ENCODE measurements around the gene CROT.

Gene CROT

DNA sequence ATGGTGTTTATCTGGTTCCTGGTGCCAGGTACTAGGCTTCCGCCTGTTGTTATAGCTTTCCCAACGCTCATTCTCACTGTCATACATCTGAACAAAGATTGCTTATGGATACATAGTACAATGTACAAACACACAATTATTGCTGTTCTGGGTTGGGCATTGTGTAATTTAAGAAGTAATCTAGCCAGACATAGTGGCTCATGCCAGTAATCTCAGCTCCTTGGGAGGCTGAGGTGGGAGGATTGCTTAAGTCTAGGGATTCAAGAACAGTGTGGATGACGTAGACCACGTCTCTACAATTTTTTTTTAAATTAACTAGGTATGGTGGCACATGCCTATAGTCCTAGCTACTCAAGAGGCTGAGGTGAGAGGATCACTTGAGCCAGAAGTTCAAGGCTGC lies 9.3 kb upstream of the CROT start:
- Histone ChIP-seq H2AFZ (ENCODE audit: insufficient read depth, low read length, poor library complexity) (no peak overlapping the region), H3K27me3 (ENCODE audit: insufficient read depth, low read length) (no peaks in the 10 kb centered on the region), H3K9ac (ENCODE audit: low read length) (no peak overlapping the region), H3K9me3 (ENCODE audit: insufficient read depth, low read depth, low read length) (peaks cover 2% of the 10 kb centered on the region), H3K27ac (ENCODE audit: low read depth, low read length) (no peak overlapping the region), H3K4me3 (ENCODE audit: low read depth, low read length) (no peak overlapping the region), H3K4me2 (ENCODE audit: low read length) (no peak overlapping the region), H2BK5ac (ENCODE audit: low read depth, low read length, poor library complexity) (no peak overlapping the region), H3K79me2 (ENCODE audit: control insufficient read depth, insufficient read depth, low read length, poor library complexity) (no peaks in the 10 kb centered on the region), H3K14ac (ENCODE audit: low read length) (no peak overlapping the region), H4K12ac (ENCODE audit: low read depth, low read length) (no peak overlapping the region), H2AK5ac (ENCODE audit: low read length) (no peak overlapping the region), H3K23ac (ENCODE audit: low read length) (no peak overlapping the region), H2BK12ac (ENCODE audit: low read length) (no peak overlapping the region), H2BK120ac (ENCODE audit: insufficient read depth, low read length, poor library complexity) (no peak overlapping the region), H3K18ac (ENCODE audit: low read length) (no peak overlapping the region), H3K4me1 (ENCODE audit: control insufficient read depth in 1 of 2, insufficient read depth in 2 of 2, low read length in 2 of 2) (no peaks in the 10 kb centered on the region), H3K79me1 (ENCODE audit: low read length) (no peaks in the 10 kb centered on the region), H3K36me3 (ENCODE audit: control insufficient read depth in 1 of 2, insufficient read depth in 2 of 2, low read length in 2 of 2) (peaks cover 0 to 3% of the 10 kb centered on the region in 2 experiments), H3K4ac (ENCODE audit: low read depth, low read length) (no peak overlapping the region), H4K91ac (ENCODE audit: low read depth, low read length) (no peak overlapping the region), H4K8ac (ENCODE audit: low read depth, low read length) (no peak overlapping the region)
- no CpG with 5 or more reads among the region's 4 CpGs for whole genome bisulfite sequencing (ENCODE audit: extremely low coverage, insufficient coverage, insufficient read length)
- DNase-seq, result no peak

DNA sequence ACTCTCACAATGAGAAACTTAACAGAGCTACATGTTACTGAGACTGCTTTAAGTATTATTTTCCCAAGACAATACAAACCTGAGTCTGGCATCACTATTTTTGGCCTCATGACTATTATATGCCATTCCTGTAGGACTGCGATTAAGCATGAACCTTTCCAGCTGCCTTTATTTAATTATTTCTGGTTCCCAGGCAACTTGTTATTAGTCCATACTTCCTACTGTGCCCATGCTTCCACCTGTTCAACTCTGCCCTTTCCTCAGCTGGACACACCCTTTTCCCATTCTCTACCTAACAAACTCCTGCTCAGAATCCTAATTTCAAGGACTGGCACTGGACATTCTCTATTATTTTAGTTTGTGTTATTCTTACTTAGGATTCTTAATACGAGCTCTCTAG lies 8.1 kb upstream of the CROT start:
- Histone ChIP-seq H3K4ac (ENCODE audit: low read depth, low read length) (no peak overlapping the region), H2AFZ (ENCODE audit: insufficient read depth, low read length, poor library complexity) (no peak overlapping the region), H2BK12ac (ENCODE audit: low read length) (no peak overlapping the region), H3K79me2 (ENCODE audit: control insufficient read depth, insufficient read depth, low read length, poor library complexity) (no peaks in the 10 kb centered on the region), H3K36me3 (ENCODE audit: control insufficient read depth in 1 of 2, insufficient read depth in 2 of 2, low read length in 2 of 2) (peaks cover 0 to 4% of the 10 kb centered on the region in 2 experiments), H2AK5ac (ENCODE audit: low read length) (no peak overlapping the region), H3K79me1 (ENCODE audit: low read length) (no peaks in the 10 kb centered on the region), H3K9me3 (ENCODE audit: insufficient read depth, low read depth, low read length) (no peaks in the 10 kb centered on the region), H3K4me1 (ENCODE audit: control insufficient read depth in 1 of 2, insufficient read depth in 2 of 2, low read length in 2 of 2) (no peaks in the 10 kb centered on the region), H3K27ac (ENCODE audit: low read depth, low read length) (no peak overlapping the region), H2BK5ac (ENCODE audit: low read depth, low read length, poor library complexity) (no peak overlapping the region), H4K12ac (ENCODE audit: low read depth, low read length) (no peak overlapping the region), H4K8ac (ENCODE audit: low read depth, low read length) (no peak overlapping the region), H3K23ac (ENCODE audit: low read length) (no peak overlapping the region), H3K18ac (ENCODE audit: low read length) (no peak overlapping the region), H3K4me3 (ENCODE audit: low read depth, low read length) (no peak overlapping the region), H2BK120ac (ENCODE audit: insufficient read depth, low read length, poor library complexity) (no peak overlapping the region), H3K4me2 (ENCODE audit: low read length) (no peak overlapping the region), H3K27me3 (ENCODE audit: insufficient read depth, low read length) (no peaks in the 10 kb centered on the region), H3K14ac (ENCODE audit: low read length) (no peak overlapping the region), H3K9ac (ENCODE audit: low read length) (no peak overlapping the region), H4K91ac (ENCODE audit: low read depth, low read length) (no peak overlapping the region)
- WGBS (ENCODE audit: extremely low coverage, insufficient coverage, insufficient read length), result no CpG with 5 or more reads among the region's 2 CpGs
- DNase-seq, result no peak

DNA sequence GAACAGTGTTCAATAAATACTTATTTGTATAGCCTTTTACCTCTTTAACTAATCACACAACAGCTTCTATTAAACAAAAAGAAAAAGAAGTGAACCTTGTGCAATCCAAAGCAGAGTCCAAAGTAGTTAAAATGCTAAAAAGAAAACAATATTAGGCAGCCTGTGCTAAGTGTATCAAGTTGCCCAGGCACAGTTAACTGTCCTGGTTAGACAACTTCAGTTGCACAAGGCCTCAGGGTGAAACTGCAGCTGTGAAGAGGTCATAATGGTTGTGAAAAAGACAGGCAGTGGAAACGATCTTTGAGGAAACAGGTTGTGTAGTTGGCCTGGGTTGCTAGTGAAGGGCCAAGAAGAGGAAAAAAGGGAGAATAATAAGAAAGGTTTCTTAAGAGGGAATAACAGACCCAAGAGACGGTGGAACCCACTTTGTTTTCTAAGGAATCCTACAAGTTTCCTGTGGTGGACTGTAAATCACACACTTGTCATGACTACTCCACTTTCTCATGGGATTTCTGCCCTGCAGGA lies 6.0 kb upstream of the CROT start:
- no peak overlapping the region for H2BK12ac ChIP-seq (ENCODE audit: low read length)

DNA sequence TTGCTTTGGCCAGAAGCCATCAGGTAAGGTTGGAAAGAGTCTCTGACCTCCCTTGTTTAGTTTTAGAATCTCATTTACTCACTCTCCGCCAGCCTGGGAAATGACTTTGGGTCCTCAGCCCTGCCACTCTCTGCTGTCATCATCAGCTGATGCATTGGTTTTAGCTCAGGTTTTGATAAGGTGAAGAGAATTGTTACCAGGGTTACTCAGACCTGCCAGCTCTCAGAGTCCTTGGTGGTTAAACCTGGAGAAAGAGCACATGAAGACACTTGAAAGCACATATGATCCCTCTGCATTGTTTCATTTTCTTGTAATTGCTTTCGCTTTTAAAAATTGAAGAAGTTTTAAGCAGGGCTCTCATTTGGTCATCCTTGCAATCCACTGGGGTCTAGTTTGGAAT lies 4.0 kb upstream of the CROT start:
- Histone ChIP-seq H3K4me3 (ENCODE audit: low read depth, low read length) (no peak overlapping the region), H3K18ac (ENCODE audit: low read length) (no peak overlapping the region), H4K8ac (ENCODE audit: low read depth, low read length) (no peak overlapping the region), H3K36me3 (ENCODE audit: control insufficient read depth in 1 of 2, insufficient read depth in 2 of 2, low read length in 2 of 2) (peaks cover 0 to 4% of the 10 kb centered on the region in 2 experiments), H3K14ac (ENCODE audit: low read length) (no peak overlapping the region), H2BK5ac (ENCODE audit: low read depth, low read length, poor library complexity) (no peak overlapping the region), H2AK5ac (ENCODE audit: low read length) (no peak overlapping the region), H3K79me2 (ENCODE audit: control insufficient read depth, insufficient read depth, low read length, poor library complexity) (peaks cover 4% of the 10 kb centered on the region), H3K23ac (ENCODE audit: low read length) (no peak overlapping the region), H3K9ac (ENCODE audit: low read length) (no peak overlapping the region), H3K4me2 (ENCODE audit: low read length) (no peak overlapping the region), H4K12ac (ENCODE audit: low read depth, low read length) (no peak overlapping the region), H3K9me3 (ENCODE audit: insufficient read depth, low read depth, low read length) (no peaks in the 10 kb centered on the region), H2BK12ac (ENCODE audit: low read length) (no peak overlapping the region), H3K4ac (ENCODE audit: low read depth, low read length) (no peak overlapping the region), H3K4me1 (ENCODE audit: control insufficient read depth in 1 of 2, insufficient read depth in 2 of 2, low read length in 2 of 2) (peaks cover 0 to 3% of the 10 kb centered on the region in 2 experiments), H2AFZ (ENCODE audit: insufficient read depth, low read length, poor library complexity) (no peak overlapping the region), H3K79me1 (ENCODE audit: low read length) (peaks cover 5% of the 10 kb centered on the region), H3K27me3 (ENCODE audit: insufficient read depth, low read length) (no peaks in the 10 kb centered on the region), H3K27ac (ENCODE audit: low read depth, low read length) (no peak overlapping the region), H4K91ac (ENCODE audit: low read depth, low read length) (no peak overlapping the region), H2BK120ac (ENCODE audit: insufficient read depth, low read length, poor library complexity) (no peak overlapping the region)
- DNase-seq, result no peak
- WGBS (ENCODE audit: extremely low coverage, insufficient coverage, insufficient read length), result no CpG with 5 or more reads among the region's 2 CpGs

More for the DNA sequence above, 6.0 kb upstream of the CROT start:
- no peak overlapping the region for H2BK5ac ChIP-seq (ENCODE audit: low read depth, low read length, poor library complexity)
- H2AK5ac ChIP-seq (ENCODE audit: low read length), result no peak overlapping the region
- H3K79me1 ChIP-seq (ENCODE audit: low read length), result no peaks in the 10 kb centered on the region
- no peak overlapping the region for H3K14ac ChIP-seq (ENCODE audit: low read length)
- no peak overlapping the region for H3K4me2 ChIP-seq (ENCODE audit: low read length)
- no peak overlapping the region for H3K4me3 ChIP-seq (ENCODE audit: low read depth, low read length)
- no peak overlapping the region for H3K23ac ChIP-seq (ENCODE audit: low read length)
- no peak overlapping the region for H3K18ac ChIP-seq (ENCODE audit: low read length)
- DNase-seq, result no peak
- H3K4me1 ChIP-seq (ENCODE audit: control insufficient read depth in 1 of 2, insufficient read depth in 2 of 2, low read length in 2 of 2), result no peaks in the 10 kb centered on the region
- no peaks in the 10 kb centered on the region for H3K79me2 ChIP-seq (ENCODE audit: control insufficient read depth, insufficient read depth, low read length, poor library complexity)
- no peak overlapping the region for H2AFZ ChIP-seq (ENCODE audit: insufficient read depth, low read length, poor library complexity)
- no peak overlapping the region for H3K27ac ChIP-seq (ENCODE audit: low read depth, low read length)
- H3K9ac ChIP-seq (ENCODE audit: low read length), result no peak overlapping the region
- no peaks in the 10 kb centered on the region for H3K27me3 ChIP-seq (ENCODE audit: insufficient read depth, low read length)
- whole genome bisulfite sequencing (ENCODE audit: extremely low coverage, insufficient coverage, insufficient read length), result no CpG with 5 or more reads among the region's 2 CpGs
- H2BK120ac ChIP-seq (ENCODE audit: insufficient read depth, low read length, poor library complexity), result no peak overlapping the region
- H3K9me3 ChIP-seq (ENCODE audit: insufficient read depth, low read depth, low read length), result no peaks in the 10 kb centered on the region
- no peak overlapping the region for H4K12ac ChIP-seq (ENCODE audit: low read depth, low read length)
- no peak overlapping the region for H4K8ac ChIP-seq (ENCODE audit: low read depth, low read length)
- H4K91ac ChIP-seq (ENCODE audit: low read depth, low read length), result no peak overlapping the region
- H3K36me3 ChIP-seq (ENCODE audit: control insufficient read depth in 1 of 2, insufficient read depth in 2 of 2, low read length in 2 of 2), result peaks cover 0 to 4% of the 10 kb centered on the region in 2 experiments
- no peak overlapping the region for H3K4ac ChIP-seq (ENCODE audit: low read depth, low read length)
